HepG2 (cell line): ENCODE data around the gene SH3PXD2A. TPM values are rescaled to one million over a fixed set of nuclear protein-coding genes. Genes with fewer than 3 reads are reported as not detected.

ENCODE experiments used
- ATAC-seq: fragments of 200-7000 bp; cut with Tn5 transposase; 3 replicates; pipeline ENCODE4 v1.9.1; 2020; ENCODE audit warnings: mild to moderate bottlenecking, moderate library complexity
- BruUV-seq: library from RNA; stranded (reverse); fragments of 400-500 nt; replicated peaks from 2 replicates; lab custom pipeline; 2021; lab: Mats Ljungman, UMichigan
- CTCF ChIA-PET: fragments of 300-600 bp; formaldehyde crosslinking; extraction: SDS; loops from one replicate; lab custom pipeline; 2021; ENCODE audit warnings: low total read pairs, inconsistent platforms, low intra/inter-chr PET ratio; lab: Yijun Ruan, JAX
- POLR2A ChIA-PET: fragments of 350-600 bp; sonication (Branson Sonifier 250); formaldehyde crosslinking; loops from one replicate; lab custom pipeline; 2020; ENCODE audit warnings: antibody characterized with exemption, inconsistent platforms; lab: Yijun Ruan, JAX
- DNase-seq: peaks from one replicate; pipeline ENCODE4 v3.0.0-alpha.2; 2015; ENCODE audit warnings: low spot score
- FAIRE-seq: peaks from 3 replicates; lab custom pipeline; 2011; peaks lifted over from hg19 to GRCh38; lab: Jason Lieb, UNC
- H2AFZ ChIP-seq: one replicate; pipeline ENCODE4 v1.6.1; 2011; ENCODE audit warnings: low read length, inconsistent platforms
- H3K27ac ChIP-seq: fragments of 300-600 bp; 3 replicates; pipeline ENCODE4 v1.8.0; 2011; ENCODE audit warnings: mixed run types, mild to moderate bottlenecking, mixed read lengths, low read length, inconsistent platforms; ENCODE audit not compliant: insufficient read depth; ENCODE audit errors: extremely low read length
- H3K27me3 ChIP-seq, 2 experiments: fragments of 200-600 bp in 1 of 2; 2 replicates in 1 of 2; 3 replicates in 1 of 2; pipeline versions ENCODE4 v1.6.0 to v1.8.0; 2011; ENCODE audit warnings: low read length in 2 of 2, mild to moderate bottlenecking in 2 of 2, moderate library complexity in 2 of 2, inconsistent platforms in 1 of 2; ENCODE audit not compliant: insufficient read depth in 2 of 2, control insufficient read depth in 1 of 2
- H3K36me3 ChIP-seq, 2 experiments: fragments of 200-600 bp in 1 of 2; replicated peaks in 1 of 2; 2 replicates in 1 of 2; 3 replicates in 1 of 2; pipeline versions ENCODE4 v1.5.1 to v1.8.0; 2011; ENCODE audit warnings: low read length in 2 of 2, inconsistent platforms in 1 of 2; ENCODE audit not compliant: insufficient read depth in 2 of 2, control insufficient read depth in 1 of 2
- H3K4me1 ChIP-seq: 2 replicates; pipeline ENCODE4 v1.5.1; 2012; ENCODE audit warnings: low read length, inconsistent platforms; ENCODE audit not compliant: insufficient read depth
- H3K4me2 ChIP-seq: 2 replicates; pipeline ENCODE4 v1.6.0; 2011; ENCODE audit warnings: low read depth, low read length, inconsistent platforms
- H3K4me3 ChIP-seq, 3 experiments: fragments of 200-600 bp in 1 of 3; sonication (generic), shearing (Covaris generic) in 1 of 3; replicated peaks in 1 of 3; 2 replicates each; pipeline ENCODE4 v1.5.1; 2011 to 2016; ENCODE audit warnings: low read length in 3 of 3, inconsistent platforms in 2 of 3, low read depth in 2 of 3, mild to moderate bottlenecking in 2 of 3, control low read depth in 1 of 3, mixed read lengths in 1 of 3; ENCODE audit not compliant: insufficient read depth in 1 of 3
- H3K79me2 ChIP-seq: one replicate; pipeline ENCODE4 v1.6.1; 2011; ENCODE audit warnings: low read length, inconsistent platforms; ENCODE audit not compliant: insufficient read depth
- H3K9ac ChIP-seq: 2 replicates; pipeline ENCODE4 v1.6.0; 2011; ENCODE audit warnings: mild to moderate bottlenecking, low read depth, low read length, inconsistent platforms; ENCODE audit not compliant: insufficient read depth
- H3K9me3 ChIP-seq: 2 replicates; pipeline ENCODE4 v1.5.1; 2012; ENCODE audit warnings: mild to moderate bottlenecking, low read length
- H4K20me1 ChIP-seq: 2 replicates; pipeline ENCODE4 v1.6.0; 2011; ENCODE audit warnings: inconsistent platforms, mild to moderate bottlenecking, low read length, moderate library complexity; ENCODE audit not compliant: insufficient read depth
- CBX2 ChIP-seq, 2 experiments: fragments of 200-600 bp in 1 of 2; sonication (generic); formaldehyde crosslinking in 1 of 2; IDR thresholded peaks; 2 replicates each; pipeline versions ENCODE4 v1.7.0 to v1.8.1; 2018 to 2022; ENCODE audit warnings: low read depth in 2 of 2, low read length in 1 of 2, mild to moderate bottlenecking in 1 of 2, missing genetic modification reagents in 1 of 2
- CHD4 ChIP-seq: fragments of 200-600 bp; sonication (generic); IDR thresholded peaks from 2 replicates; pipeline ENCODE4 v1.7.0; 2017; ENCODE audit warnings: mild to moderate bottlenecking, low read length, borderline replicate concordance
- CTCF ChIP-seq: sonication (generic); formaldehyde crosslinking; IDR thresholded peaks from 2 replicates; pipeline ENCODE4 v1.5.0; 2020; ENCODE audit warnings: mild to moderate bottlenecking, missing genetic modification reagents, moderate library complexity
- PPARG ChIP-seq: conservative IDR thresholded peaks from 2 replicates; pipeline ENCODE4 v1.6.1; 2016; ENCODE audit warnings: missing biosample characterization, missing genetic modification reagents
- STAG1 ChIP-seq: sonication (generic); formaldehyde crosslinking; IDR thresholded peaks from 2 replicates; pipeline ENCODE4 v1.4.0; 2020; ENCODE audit warnings: missing genetic modification reagents
- ZMAT5 ChIP-seq: sonication (generic); formaldehyde crosslinking; IDR thresholded peaks from 2 replicates; pipeline ENCODE4 v1.5.0; 2020; ENCODE audit warnings: mild to moderate bottlenecking, low read depth, missing genetic modification reagents, borderline replicate concordance
- ZNF235 ChIP-seq: sonication (generic); formaldehyde crosslinking; IDR thresholded peaks from 2 replicates; pipeline ENCODE4 v1.8.1; 2023; ENCODE audit warnings: mild to moderate bottlenecking, missing genetic modification reagents, borderline replicate concordance
- WGBS: methylation state at CpG from one replicate; pipeline ENCODE4 v1.1.6; 2017; ENCODE audit warnings: low lambda C conversion rate; 5-methylcytosine and 5-hydroxymethylcytosine counted together
- in situ Hi-C: cut with HindIII; loops from 2 replicates; pipeline ENCODE4 v1.10.0; 2017; ENCODE audit warnings: low pct_unique_long_range_greater_than_20kb; ENCODE audit not compliant: extremely low pct_ligation_motif_present
- intact Hi-C: fragments of 100-400 bp; cut with micrococcal nuclease; formaldehyde crosslinking; loops from one replicate; pipeline ENCODE4 v1.10.0; 2022; ENCODE audit not compliant: unreplicated experiment
- polyA plus RNA-seq, 8 experiments: library from polyadenylated mRNA; depleted of rRNA in 3 of 8; stranded (reverse) in 7 of 8; unstranded in 1 of 8; fragments of >200 nt; fragmentation: Illumina TruSeq in 4 of 8; extraction: Trizol in 4 of 8; gene quantifications; 2 replicates each; pipeline versions ENCODE4 v1.2.1 to v1.2.3, GENCODE V29; 2011 to 2016; ENCODE audit warnings: low read depth in 4 of 8, missing spikeins in 1 of 8, mixed read lengths in 1 of 8; ENCODE audit not compliant: insufficient read depth in 1 of 8
- total RNA-seq, 5 experiments: library from RNA; depleted of rRNA; stranded (reverse); fragments of >200 nt; fragmentation: Illumina TruSeq; extraction: Trizol; gene quantifications; 2 replicates each; pipeline ENCODE4 v1.2.3, GENCODE V29; 2016; ENCODE audit warnings: low read depth in 1 of 5

SH3PXD2A gene
- total and polyA plus RNA-seq, 2 of the 13 experiments (the other 11 are each of a cell fraction or from before 2014, with no cell fraction given): 11.1 to 11.3 TPM

- DNase-seq: peak; percentile 25
- CTCF ChIA-PET: interaction anchor here (0.9 to 1.3 kb wide), 2 partner anchors 47 to 106 kb away, joined by 3 to 12 read pairs; no protein-coding TSS in a partner anchor
- no peaks in the 10 kb centered on the region for H3K79me2 ChIP-seq
- H3K4me2 ChIP-seq: no peak overlapping the region
- no TSS peak for BruUV-seq
- no peak for FAIRE-seq
- no peak for TF ChIP-seq ZNF235
- no peak for TF ChIP-seq CBX2 (IDR thresholded peaks at IDR 0.05; ENCODE audit: low read depth, low read length)
- no peak for TF ChIP-seq CBX2 (CRISPR knock-in tag; IDR thresholded peaks at IDR 0.05; ENCODE audit: low read depth)
- peak; percentile 55 for TF ChIP-seq CTCF
- 0 out of 2 replicates have a peak, but pooled peaks have one; percentile 58 for TF ChIP-seq PPARG (CRISPR knock-in tag)
- peak; percentile 75; the same call in 1 of the 2 replicates for TF ChIP-seq CHD4
- TF ChIP-seq STAG1 (CRISPR knock-in tag): peak; percentile 26; the same call in 1 of the 2 replicates
- TF ChIP-seq ZMAT5: no peak
- ATAC-seq: no peak
- POLR2A ChIA-PET: interaction anchor here (1.7 kb wide), 1 partner anchor 102 kb away, joined by 5 read pairs; the partner anchor contains the start of gene SH3PXD2A
- peaks cover 18% of the 10 kb centered on the region for H3K4me1 ChIP-seq
- in situ Hi-C loops: no loop called here
- H3K4me3 ChIP-seq: no peak overlapping the region
- no peak overlapping the region for H3K9ac ChIP-seq
- no peaks in the 10 kb centered on the region for H3K27me3 ChIP-seq
- no peak overlapping the region for H2AFZ ChIP-seq
- no peaks in the 10 kb centered on the region for H3K9me3 ChIP-seq
- H3K27ac ChIP-seq: no peak overlapping the region
- WGBS: 71% methylated on average over 3 of the region's 3 CpGs
- H4K20me1 ChIP-seq: peaks cover 1% of the 10 kb centered on the region; the same call in 1 of the 2 replicates
- intact Hi-C loops: loop anchor here (1.0 kb wide), 1 partner anchor 107 kb away; no protein-coding TSS in a partner anchor
- H3K36me3 ChIP-seq: peaks cover 13 to 27% of the 10 kb centered on the region in 2 experiments
Measured at GRCh38 chr10:103752680-103753248, 102.6 kb downstream of the SH3PXD2A start.
